BLaER1 treated with 17β-estradiol and CSF1 and Interleukin-3, amounts not matched to agents 10 nM and 100 nM (cell line): ENCODE results near the gene TEX48.
A peak's percentile ranks its signal among the peaks of the same experiment; 100 is the strongest.

Source experiments
- H3K27ac ChIP-seq, 11 experiments: shearing (Covaris generic); formaldehyde crosslinking; 2 replicates each; pipeline ENCODE4 v1.8.1; 2022
- H3K27me3 ChIP-seq, 11 experiments: shearing (Covaris generic); formaldehyde crosslinking; 2 replicates each; pipeline ENCODE4 v1.8.1; 2022
- H3K36me3 ChIP-seq, 11 experiments: shearing (Covaris generic); formaldehyde crosslinking; 2 replicates each; pipeline ENCODE4 v1.8.1; 2022
- H3K4me1 ChIP-seq, 10 experiments: shearing (Covaris generic); formaldehyde crosslinking; 2 replicates each; pipeline ENCODE4 v1.8.1; 2022
- H3K4me2 ChIP-seq, 11 experiments: shearing (Covaris generic); formaldehyde crosslinking; 2 replicates each; pipeline ENCODE4 v1.8.1; 2022
- H3K4me3 ChIP-seq, 10 experiments: shearing (Covaris generic); formaldehyde crosslinking; 2 replicates each; pipeline ENCODE4 v1.8.1; 2022
- H3K9ac ChIP-seq, 11 experiments: shearing (Covaris generic); formaldehyde crosslinking; 2 replicates each; pipeline ENCODE4 v1.8.1; 2022
- H3K9me3 ChIP-seq, 11 experiments: shearing (Covaris generic); formaldehyde crosslinking; replicated peaks in 1 of 11; 2 replicates each; pipeline ENCODE4 v1.8.1; 2022
- H4K20me1 ChIP-seq, 11 experiments: shearing (Covaris generic); formaldehyde crosslinking; 2 replicates each; pipeline ENCODE4 v1.8.1; 2022
- Cebpa-rat ChIP-seq, 11 experiments: shearing (Covaris generic); IDR thresholded peaks; 2 replicates each; pipeline ENCODE4 v1.8.1; 2022

Gene TEX48

GRCh38 chr9:114681594-114682332 is at the start of gene TEX48:
TEX48 (minus strand) TSS chr9:114682192; CDS start chr9:114671723, 10,469 bp downstream.
- Histone ChIP-seq H3K4me1 (peaks cover 5 to 21% (median 14%) of the 10 kb centered on the region in 10 experiments; a peak in 18 of 20 replicates), H3K9me3 (no peaks in the 10 kb centered on the region), H4K20me1 (no peaks in the 10 kb centered on the region), H3K36me3 (no peaks in the 10 kb centered on the region), H3K9ac (no peak within 1 kb of the TSS), H3K4me2 (peak within 1 kb of the TSS in 5 of 11 experiments; percentile 29 to 56 (median 31); a peak in 5 of 22 replicates), H3K27me3 (no peaks in the 10 kb centered on the region), H3K27ac (no peak within 1 kb of the TSS), H3K4me3 (no peak within 1 kb of the TSS)
- TF ChIP-seq Cebpa-rat (IDR thresholded peaks at IDR 0.05), result no peak

GRCh38 chr9:114731701-114732100 is 49.7 kb upstream of the TEX48 start:
- TF ChIP-seq Cebpa-rat (IDR thresholded peaks at IDR 0.05), result no peak
- H3K27me3 ChIP-seq, result no peaks in the 10 kb centered on the region
- H3K9me3 ChIP-seq, result peaks cover 0 to 14% (median 0%) of the 10 kb centered on the region in 11 experiments; a peak in 4 of 22 replicates
- no peak overlapping the region for H3K4me2 ChIP-seq
- H3K4me3 ChIP-seq, result no peak overlapping the region
- no peak overlapping the region for H3K9ac ChIP-seq
- H4K20me1 ChIP-seq, result no peaks in the 10 kb centered on the region
- peaks cover 0 to 14% (median 3%) of the 10 kb centered on the region in 10 experiments; a peak in 13 of 20 replicates for H3K4me1 ChIP-seq
- no peaks in the 10 kb centered on the region for H3K36me3 ChIP-seq
- H3K27ac ChIP-seq, result no peak overlapping the region

- Histone ChIP-seq H3K9me3 (peaks cover 0 to 14% (median 0%) of the 10 kb centered on the region in 11 experiments; a peak in 4 of 22 replicates), H3K36me3 (no peaks in the 10 kb centered on the region), H3K4me3 (no peak overlapping the region), H3K4me2 (no peak overlapping the region), H3K9ac (no peak overlapping the region), H3K27me3 (no peaks in the 10 kb centered on the region), H4K20me1 (no peaks in the 10 kb centered on the region), H3K4me1 (peaks cover 11 to 20% (median 18%) of the 10 kb centered on the region in 10 experiments; a peak in 19 of 20 replicates), H3K27ac (no peak overlapping the region)
- no peak for TF ChIP-seq Cebpa-rat (IDR thresholded peaks at IDR 0.05)
Measured at GRCh38 chr9:114729706-114730105, 47.7 kb upstream of the TEX48 start.

- Histone ChIP-seq H3K27me3 (no peaks in the 10 kb centered on the region), H3K4me1 (peaks cover 11 to 39% (median 31%) of the 10 kb centered on the region in 10 experiments), H3K4me3 (no peak overlapping the region), H4K20me1 (no peaks in the 10 kb centered on the region), H3K4me2 (peak overlapping the region; percentile 16 to 78 (median 52); a peak in 20 of 22 replicates), H3K9ac (no peak overlapping the region), H3K27ac (peak overlapping the region in 1 of 11 experiments; percentile 39; a peak in 1 of 22 replicates), H3K36me3 (no peaks in the 10 kb centered on the region), H3K9me3 (peaks cover 0 to 14% (median 0%) of the 10 kb centered on the region in 11 experiments; a peak in 4 of 22 replicates)
- no peak for TF ChIP-seq Cebpa-rat (IDR thresholded peaks at IDR 0.05)
Measured at GRCh38 chr9:114725930-114726329, 43.9 kb upstream of the TEX48 start.

GRCh38 chr9:114724744-114725143 is 42.8 kb upstream of the TEX48 start:
- H3K9me3 ChIP-seq, result peaks cover 0 to 14% (median 0%) of the 10 kb centered on the region in 11 experiments; a peak in 4 of 22 replicates
- H3K9ac ChIP-seq, result no peak overlapping the region
- H3K4me1 ChIP-seq, result peaks cover 11 to 39% (median 31%) of the 10 kb centered on the region in 10 experiments
- no peak overlapping the region; a peak in 1 of 22 replicates for H3K27ac ChIP-seq
- no peak overlapping the region for H3K4me3 ChIP-seq
- H3K4me2 ChIP-seq, result peak overlapping the region in 5 of 11 experiments; percentile 11 to 78 (median 67); a peak in 3 of 22 replicates
- no peaks in the 10 kb centered on the region for H3K36me3 ChIP-seq
- H3K27me3 ChIP-seq, result no peaks in the 10 kb centered on the region
- H4K20me1 ChIP-seq, result no peaks in the 10 kb centered on the region
- TF ChIP-seq Cebpa-rat (IDR thresholded peaks at IDR 0.05), result peak in 3 of 11 experiments; percentile 24 to 32 (median 29); a peak in 1 of 22 replicates

GRCh38 chr9:114723931-114724330 is 41.9 kb upstream of the TEX48 start:
- H3K36me3 ChIP-seq, result no peaks in the 10 kb centered on the region
- no peaks in the 10 kb centered on the region for H4K20me1 ChIP-seq
- H3K9me3 ChIP-seq, result peaks cover 0 to 10% (median 5%) of the 10 kb centered on the region in 11 experiments; a peak in 7 of 22 replicates
- no peak for TF ChIP-seq Cebpa-rat (IDR thresholded peaks at IDR 0.05)
- H3K4me1 ChIP-seq, result peaks cover 11 to 39% (median 31%) of the 10 kb centered on the region in 10 experiments
- H3K9ac ChIP-seq, result no peak overlapping the region
- peak overlapping the region in 5 of 11 experiments; percentile 26 to 58 (median 50); a peak in 6 of 22 replicates for H3K4me2 ChIP-seq
- H3K27ac ChIP-seq, result no peak overlapping the region
- no peaks in the 10 kb centered on the region for H3K27me3 ChIP-seq
- no peak overlapping the region for H3K4me3 ChIP-seq

- Histone ChIP-seq H3K27me3 (no peaks in the 10 kb centered on the region), H3K27ac (0 out of 22 replicates have a peak overlapping the region, but pooled peaks of 1 of the 11 experiments have one; percentile 13), H3K4me2 (peak overlapping the region in 8 of 11 experiments; percentile 4 to 58 (median 38); a peak in 13 of 22 replicates)
Measured at GRCh38 chr9:114722937-114723620, 41.1 kb upstream of the TEX48 start.

GRCh38 chr9:114722081-114722621 is 40.2 kb upstream of the TEX48 start:
- H4K20me1 ChIP-seq, result no peaks in the 10 kb centered on the region
- H3K4me3 ChIP-seq, result no peak overlapping the region
- H3K4me2 ChIP-seq, result no peak overlapping the region; a peak in 1 of 22 replicates
- peaks cover 0 to 23% (median 16%) of the 10 kb centered on the region in 11 experiments; a peak in 15 of 22 replicates for H3K9me3 ChIP-seq
- no peak for TF ChIP-seq Cebpa-rat (IDR thresholded peaks at IDR 0.05)
- H3K27me3 ChIP-seq, result no peaks in the 10 kb centered on the region
- H3K27ac ChIP-seq, result no peak overlapping the region
- H3K4me1 ChIP-seq, result peaks cover 11 to 46% (median 31%) of the 10 kb centered on the region in 10 experiments
- no peak overlapping the region for H3K9ac ChIP-seq
- no peaks in the 10 kb centered on the region for H3K36me3 ChIP-seq

More at GRCh38 chr9:114722937-114723620, 41.1 kb upstream of the TEX48 start:
- Histone ChIP-seq H4K20me1 (no peaks in the 10 kb centered on the region), H3K9me3 (peaks cover 0 to 15% (median 8%) of the 10 kb centered on the region in 11 experiments; a peak in 13 of 22 replicates), H3K36me3 (no peaks in the 10 kb centered on the region), H3K9ac (no peak overlapping the region), H3K4me1 (peaks cover 11 to 39% (median 31%) of the 10 kb centered on the region in 10 experiments), H3K4me3 (no peak overlapping the region)
- TF ChIP-seq Cebpa-rat (IDR thresholded peaks at IDR 0.05), result no peak
